ENCODE measurements around the gene RAB3A. TPM values are rescaled to one million over a fixed set of nuclear protein-coding genes. Genes with fewer than 3 reads are reported as not detected.

Gene RAB3A
- total and polyA plus RNA-seq, 8 donors, result 0.87 to 2.2 (median 2.0) TPM; not detected in 1

GRCh38 chr19:18172331-18173053 is 31.4 kb downstream of the RAB3A start:
- peaks cover 22 to 47% (median 37%) of the 10 kb centered on the region in 4 donors for H3K36me3 ChIP-seq
- intact Hi-C loops (cut with DNase I; ENCODE audit: low total_unique reads), result no loop called here
- 85 to 94% (median 87%) methylated on average over 6 to 7 of the region's 7 CpGs for WGBS, 5 donors
- no peak overlapping the region for H3K4me3 ChIP-seq
- H3K9me3 ChIP-seq, result no peaks in the 10 kb centered on the region
- no peak for DNase-seq
- no peaks in the 10 kb centered on the region for H3K27me3 ChIP-seq
- TF ChIP-seq CTCF (IDR thresholded peaks at IDR 0.05), result no peak
- no peak for TF ChIP-seq POLR2AphosphoS5 (IDR thresholded peaks at IDR 0.05)
- no peak for TF ChIP-seq POLR2A (IDR thresholded peaks at IDR 0.05)
- no peak for TF ChIP-seq EP300 (IDR thresholded peaks at IDR 0.05)
- peaks cover 16 to 56% (median 31%) of the 10 kb centered on the region in 4 donors for H3K4me1 ChIP-seq
- H3K27ac ChIP-seq, result peak overlapping the region; percentile 82 to 89 (median 85)

DNA sequence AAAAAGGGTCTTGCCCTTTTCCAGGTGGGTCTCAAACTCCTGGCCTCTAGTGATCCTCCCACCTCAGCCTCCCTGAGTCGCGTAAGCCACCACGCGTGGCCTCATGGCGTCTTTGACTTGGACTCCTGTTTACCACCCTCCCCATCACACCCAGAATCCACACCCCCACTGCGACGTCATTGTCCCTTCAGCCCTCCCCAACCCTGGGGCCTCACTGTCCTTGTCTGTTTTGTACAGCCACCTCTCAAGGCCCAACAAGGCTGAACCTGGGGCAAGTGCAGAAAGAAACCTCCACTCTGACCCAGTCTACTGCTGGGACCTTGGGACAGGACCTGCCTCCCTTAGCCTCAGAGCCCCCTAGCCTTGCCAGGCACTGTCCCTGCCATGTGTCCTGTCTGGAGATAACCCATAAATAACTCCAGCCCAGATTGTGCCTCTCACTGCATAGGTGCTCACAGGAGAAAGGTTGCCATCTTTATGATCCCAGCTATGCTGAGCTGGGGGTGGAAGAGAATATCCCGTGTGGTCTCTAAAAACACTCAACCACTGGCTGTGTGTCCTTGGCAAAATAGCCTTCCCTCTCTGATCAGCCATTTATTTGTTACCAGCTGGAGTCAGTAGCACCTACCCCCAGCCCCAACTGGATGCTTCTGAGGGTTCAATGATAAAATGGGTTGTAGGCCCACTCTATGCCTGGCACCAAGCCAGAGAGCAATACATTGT is 32.1 kb downstream of the RAB3A start:
- intact Hi-C loops (cut with DNase I; ENCODE audit: low total_unique reads), result no loop called here
- TF ChIP-seq CTCF (IDR thresholded peaks at IDR 0.05) (no peak), EP300 (IDR thresholded peaks at IDR 0.05) (no peak), POLR2AphosphoS5 (IDR thresholded peaks at IDR 0.05) (no peak), POLR2A (IDR thresholded peaks at IDR 0.05) (no peak)

GRCh38 chr19:18170714-18171255 is 33.1 kb downstream of the RAB3A start:
- peak in 1 of 2 donors; percentile 49 for DNase-seq
- TF ChIP-seq EP300 (IDR thresholded peaks at IDR 0.05) (no peak), POLR2A (IDR thresholded peaks at IDR 0.05) (no peak), POLR2AphosphoS5 (IDR thresholded peaks at IDR 0.05) (peak in 1 of 3 donors; percentile 20), CTCF (IDR thresholded peaks at IDR 0.05) (no peak)
- H3K9me3 ChIP-seq, result no peaks in the 10 kb centered on the region
- H3K27me3 ChIP-seq, result no peaks in the 10 kb centered on the region
- H3K4me3 ChIP-seq, result no peak overlapping the region
- peak overlapping the region; percentile 5 to 89 (median 82) for H3K27ac ChIP-seq
- 58 to 63% (median 62%) methylated on average over 13 to 16 of the region's 16 CpGs for WGBS, 5 donors
- H3K36me3 ChIP-seq, result peaks cover 34 to 48% (median 44%) of the 10 kb centered on the region in 4 donors
- intact Hi-C loops (cut with DNase I; ENCODE audit: low total_unique reads), result no loop called here
- H3K4me1 ChIP-seq, result peaks cover 16 to 46% (median 29%) of the 10 kb centered on the region in 4 donors

More for the DNA sequence above, 32.1 kb downstream of the RAB3A start:
- 79 to 90% (median 86%) methylated on average over 8 of the region's 8 CpGs for whole genome bisulfite sequencing, 5 donors
- Histone ChIP-seq H3K4me3 (no peak overlapping the region), H3K9me3 (no peaks in the 10 kb centered on the region), H3K27me3 (no peaks in the 10 kb centered on the region), H3K36me3 (peaks cover 25 to 47% (median 37%) of the 10 kb centered on the region in 4 donors), H3K4me1 (peaks cover 16 to 54% (median 30%) of the 10 kb centered on the region in 4 donors), H3K27ac (peak overlapping the region in 3 of 5 donors; percentile 82 to 89 (median 89))
- DNase-seq, result no peak

- no peak overlapping the region for H3K4me3 ChIP-seq
- H3K27ac ChIP-seq, result peak overlapping the region in 1 of 5 donors; percentile 89
- H3K4me1 ChIP-seq, result peaks cover 6 to 27% (median 13%) of the 10 kb centered on the region in 4 donors
- no peaks in the 10 kb centered on the region for H3K27me3 ChIP-seq
- DNase-seq, result no peak
- 92 to 97% (median 95%) methylated on average over 34 to 66 of the region's 66 CpGs for WGBS, 5 donors
- intact Hi-C loops (cut with DNase I; ENCODE audit: low total_unique reads), result loop anchor here (10.0 kb wide), 1 partner anchor 54 kb away; no protein-coding TSS in a partner anchor
- peaks cover 43 to 67% (median 61%) of the 10 kb centered on the region in 4 donors for H3K36me3 ChIP-seq
- TF ChIP-seq CTCF (IDR thresholded peaks at IDR 0.05) (no peak), EP300 (IDR thresholded peaks at IDR 0.05) (no peak), POLR2AphosphoS5 (IDR thresholded peaks at IDR 0.05) (no peak), POLR2A (IDR thresholded peaks at IDR 0.05) (no peak)
- no peaks in the 10 kb centered on the region for H3K9me3 ChIP-seq
Observed at GRCh38 chr19:18168673-18169381, 35.0 kb downstream of the RAB3A start.

All from stomach (tissue), 9 donors.